HepG2 (cell line): ENCODE data around the gene CHPF. TPM values are rescaled to one million over a fixed set of nuclear protein-coding genes. Genes with fewer than 3 reads are reported as not detected.

Source experiments
- FOXJ3 ChIP-seq: sonication (generic); formaldehyde crosslinking; IDR thresholded peaks from 2 replicates; pipeline ENCODE4 v1.4.0; 2020; ENCODE audit warnings: missing genetic modification reagents, mild to moderate bottlenecking, borderline replicate concordance
- GATAD2A ChIP-seq: IDR thresholded peaks from 2 replicates; pipeline ENCODE4 v1.6.1; 2016
- NFATC3 ChIP-seq: sonication (generic); formaldehyde crosslinking; IDR thresholded peaks from 2 replicates; pipeline ENCODE4 v1.5.1; 2020; ENCODE audit warnings: mild to moderate bottlenecking, missing genetic modification reagents
- NR3C1 ChIP-seq: sonication (generic); formaldehyde crosslinking; IDR thresholded peaks from 2 replicates; pipeline ENCODE4 v1.4.0; 2020; ENCODE audit warnings: missing genetic modification reagents
- POLR2AphosphoS2 ChIP-seq: IDR thresholded peaks from 2 replicates; pipeline ENCODE4 v1.6.1; 2011; ENCODE audit warnings: low read depth, low read length, improper control_type of control experiment
- PRDM10 ChIP-seq: sonication (generic); formaldehyde crosslinking; IDR thresholded peaks from 2 replicates; pipeline ENCODE4 v1.4.0; 2020; ENCODE audit warnings: low read depth, missing genetic modification reagents
- SALL1 ChIP-seq: sonication (generic); formaldehyde crosslinking; IDR thresholded peaks from 2 replicates; pipeline ENCODE4 v1.8.0; 2022; ENCODE audit warnings: mild to moderate bottlenecking, missing genetic modification reagents
- SP4 ChIP-seq: sonication (generic); formaldehyde crosslinking; IDR thresholded peaks from 2 replicates; pipeline ENCODE4 v1.8.1; 2023; ENCODE audit warnings: mild to moderate bottlenecking, missing genetic modification reagents
- STAT5B ChIP-seq: sonication (generic); formaldehyde crosslinking; IDR thresholded peaks from 2 replicates; pipeline ENCODE4 v1.4.0; 2020; ENCODE audit warnings: missing genetic modification reagents
- TOE1 ChIP-seq: sonication (generic); formaldehyde crosslinking; IDR thresholded peaks from 2 replicates; pipeline ENCODE4 v1.4.0; 2020; ENCODE audit warnings: mild to moderate bottlenecking, missing genetic modification reagents
- TRIM24 ChIP-seq: sonication (generic); formaldehyde crosslinking; IDR thresholded peaks from 2 replicates; pipeline ENCODE4 v1.8.0; 2022; ENCODE audit warnings: mild to moderate bottlenecking, missing genetic modification reagents
- XBP1 ChIP-seq: sonication (generic); formaldehyde crosslinking; IDR thresholded peaks from 2 replicates; pipeline ENCODE4 v1.5.0; 2020; ENCODE audit warnings: missing genetic modification reagents
- ZBTB42 ChIP-seq: sonication (generic); formaldehyde crosslinking; IDR thresholded peaks from 2 replicates; pipeline ENCODE4 v1.5.0; 2020; ENCODE audit warnings: mild to moderate bottlenecking, missing genetic modification reagents
- ZFP1 ChIP-seq: IDR thresholded peaks from 2 replicates; pipeline ENCODE4 v1.6.1; 2016
- ZFP62 ChIP-seq: sonication (generic); formaldehyde crosslinking; IDR thresholded peaks from 2 replicates; pipeline ENCODE4 v1.4.0; 2020; ENCODE audit warnings: missing genetic modification reagents
- ZMYM4 ChIP-seq: sonication (generic); formaldehyde crosslinking; IDR thresholded peaks from 2 replicates; pipeline ENCODE4 v1.8.1; 2023; ENCODE audit warnings: mild to moderate bottlenecking, missing genetic modification reagents
- ZNF160 ChIP-seq: sonication (generic); formaldehyde crosslinking; IDR thresholded peaks from 2 replicates; pipeline ENCODE4 v1.8.0; 2022; ENCODE audit warnings: mild to moderate bottlenecking, inconsistent platforms, missing genetic modification reagents
- ZNF205 ChIP-seq: IDR thresholded peaks from 2 replicates; pipeline ENCODE4 v1.6.1; 2018; ENCODE audit warnings: missing biosample characterization, missing genetic modification reagents
- ZNF367 ChIP-seq: sonication (generic); formaldehyde crosslinking; IDR thresholded peaks from 2 replicates; pipeline ENCODE4 v1.4.0; 2020; ENCODE audit warnings: missing genetic modification reagents, borderline replicate concordance
- ZNF441 ChIP-seq: sonication (generic); formaldehyde crosslinking; IDR thresholded peaks from 2 replicates; pipeline ENCODE4 v1.7.0; 2021; ENCODE audit warnings: missing genetic modification reagents, borderline replicate concordance
- ZNF503 ChIP-seq: sonication (generic); formaldehyde crosslinking; IDR thresholded peaks from 2 replicates; pipeline ENCODE4 v1.4.0; 2020; ENCODE audit warnings: missing genetic modification reagents
- ZNF629 ChIP-seq: sonication (generic); formaldehyde crosslinking; conservative IDR thresholded peaks from 2 replicates; pipeline ENCODE4 v1.5.0; 2020; ENCODE audit warnings: missing genetic modification reagents
- polyA plus RNA-seq, 8 experiments: library from polyadenylated mRNA; depleted of rRNA in 3 of 8; stranded (reverse) in 7 of 8; unstranded in 1 of 8; fragments of >200 nt; fragmentation: Illumina TruSeq in 4 of 8; extraction: Trizol in 4 of 8; gene quantifications; 2 replicates each; pipeline versions ENCODE4 v1.2.1 to v1.2.3, GENCODE V29; 2011 to 2016; ENCODE audit warnings: low read depth in 4 of 8, missing spikeins in 1 of 8, mixed read lengths in 1 of 8; ENCODE audit not compliant: insufficient read depth in 1 of 8
- total RNA-seq, 5 experiments: library from RNA; depleted of rRNA; stranded (reverse); fragments of >200 nt; fragmentation: Illumina TruSeq; extraction: Trizol; gene quantifications; 2 replicates each; pipeline ENCODE4 v1.2.3, GENCODE V29; 2016; ENCODE audit warnings: low read depth in 1 of 5
- TF ChIP-seq, protein P1 (sequence below): sonication (generic); formaldehyde crosslinking; IDR thresholded peaks from 2 replicates; pipeline ENCODE4 v1.5.0; 2020; ENCODE audit warnings: mild to moderate bottlenecking, missing genetic modification reagents
- TF ChIP-seq, protein P2 (sequence below): sonication (generic); formaldehyde crosslinking; IDR thresholded peaks from 2 replicates; pipeline ENCODE4 v1.4.0; 2020; ENCODE audit warnings: missing genetic modification reagents, borderline replicate concordance

The CHPF gene
- total and polyA plus RNA-seq, 2 of the 13 experiments (the other 11 are each of a cell fraction or from before 2014, with no cell fraction given), result 79.6 to 111 TPM

DNA sequence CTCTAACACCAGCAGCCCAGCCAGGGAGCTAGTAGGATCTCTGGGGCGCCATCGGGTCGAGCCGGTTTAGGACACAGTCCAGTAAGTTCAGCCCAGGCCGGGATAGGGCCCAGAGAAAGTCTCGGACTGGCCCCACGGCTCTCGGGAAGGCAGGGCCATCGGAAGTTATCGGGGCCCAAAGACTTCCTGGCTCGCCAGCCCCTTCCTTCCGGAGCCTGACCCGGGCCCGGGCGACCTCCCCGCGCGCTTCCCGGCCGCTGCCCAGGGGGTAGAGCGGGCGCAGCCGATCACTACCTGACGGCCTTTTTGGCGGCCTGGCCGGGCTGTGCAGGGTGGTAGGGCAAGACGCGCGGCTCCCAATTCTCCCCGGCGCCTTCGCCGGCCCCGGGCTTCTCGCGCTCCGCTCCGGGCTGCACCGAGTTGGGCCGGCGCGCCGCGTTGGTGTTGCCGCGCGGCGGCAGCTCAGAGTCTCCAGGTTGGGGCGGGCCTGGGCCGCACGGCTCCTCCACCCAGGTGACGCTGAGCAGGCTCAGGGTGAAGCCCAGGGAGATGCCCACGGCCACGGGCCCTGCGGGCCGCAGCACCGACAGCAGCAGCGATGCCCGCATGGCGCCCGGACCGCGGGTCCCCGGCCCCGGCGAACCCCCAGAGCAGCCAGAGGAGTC, 546 bp downstream of the CHPF start (continued):
- TF ChIP-seq PRDM10 (CRISPR knock-in tag) (no peak), ZFP1 (CRISPR knock-in tag) (no peak), STAT5B (CRISPR knock-in tag) (no peak), ZNF503 (CRISPR knock-in tag) (no peak), TRIM24 (CRISPR knock-in tag) (no peak), XBP1 (CRISPR knock-in tag) (0 out of 2 replicates have a peak, but pooled peaks have one; percentile 48), TOE1 (no peak), FOXJ3 (CRISPR knock-in tag) (no peak), ZNF441 (CRISPR knock-in tag) (no peak; the same call in none of the 2 replicates), ZNF160 (no peak), POLR2AphosphoS2 (no peak), ZNF205 (no peak), GATAD2A (CRISPR knock-in tag) (no peak), ZBTB42 (CRISPR knock-in tag) (0 out of 2 replicates have a peak, but pooled peaks have one; percentile 0), SP4 (CRISPR knock-in tag) (no peak), ZFP62 (CRISPR knock-in tag) (no peak), ZMYM4 (CRISPR knock-in tag) (no peak), NR3C1 (CRISPR knock-in tag) (no peak), ZNF367 (CRISPR knock-in tag) (no peak; the same call in 1 of the 2 replicates), ZNF629 (CRISPR knock-in tag) (no peak), SALL1 (CRISPR knock-in tag) (no peak), NFATC3 (CRISPR knock-in tag) (no peak)
- TF ChIP-seq, protein P1, sequence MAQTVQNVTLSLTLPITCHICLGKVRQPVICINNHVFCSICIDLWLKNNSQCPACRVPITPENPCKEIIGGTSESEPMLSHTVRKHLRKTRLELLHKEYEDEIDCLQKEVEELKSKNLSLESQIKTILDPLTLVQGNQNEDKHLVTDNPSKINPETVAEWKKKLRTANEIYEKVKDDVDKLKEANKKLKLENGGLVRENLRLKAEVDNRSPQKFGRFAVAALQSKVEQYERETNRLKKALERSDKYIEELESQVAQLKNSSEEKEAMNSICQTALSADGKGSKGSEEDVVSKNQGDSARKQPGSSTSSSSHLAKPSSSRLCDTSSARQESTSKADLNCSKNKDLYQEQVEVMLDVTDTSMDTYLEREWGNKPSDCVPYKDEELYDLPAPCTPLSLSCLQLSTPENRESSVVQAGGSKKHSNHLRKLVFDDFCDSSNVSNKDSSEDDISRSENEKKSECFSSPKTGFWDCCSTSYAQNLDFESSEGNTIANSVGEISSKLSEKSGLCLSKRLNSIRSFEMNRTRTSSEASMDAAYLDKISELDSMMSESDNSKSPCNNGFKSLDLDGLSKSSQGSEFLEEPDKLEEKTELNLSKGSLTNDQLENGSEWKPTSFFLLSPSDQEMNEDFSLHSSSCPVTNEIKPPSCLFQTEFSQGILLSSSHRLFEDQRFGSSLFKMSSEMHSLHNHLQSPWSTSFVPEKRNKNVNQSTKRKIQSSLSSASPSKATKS (CRISPR knock-in tag), result no peak
- TF ChIP-seq, protein P2, sequence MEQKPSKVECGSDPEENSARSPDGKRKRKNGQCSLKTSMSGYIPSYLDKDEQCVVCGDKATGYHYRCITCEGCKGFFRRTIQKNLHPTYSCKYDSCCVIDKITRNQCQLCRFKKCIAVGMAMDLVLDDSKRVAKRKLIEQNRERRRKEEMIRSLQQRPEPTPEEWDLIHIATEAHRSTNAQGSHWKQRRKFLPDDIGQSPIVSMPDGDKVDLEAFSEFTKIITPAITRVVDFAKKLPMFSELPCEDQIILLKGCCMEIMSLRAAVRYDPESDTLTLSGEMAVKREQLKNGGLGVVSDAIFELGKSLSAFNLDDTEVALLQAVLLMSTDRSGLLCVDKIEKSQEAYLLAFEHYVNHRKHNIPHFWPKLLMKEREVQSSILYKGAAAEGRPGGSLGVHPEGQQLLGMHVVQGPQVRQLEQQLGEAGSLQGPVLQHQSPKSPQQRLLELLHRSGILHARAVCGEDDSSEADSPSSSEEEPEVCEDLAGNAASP (CRISPR knock-in tag), result no peak
